ENCODE measurements around the gene SLC26A2.

DNA sequence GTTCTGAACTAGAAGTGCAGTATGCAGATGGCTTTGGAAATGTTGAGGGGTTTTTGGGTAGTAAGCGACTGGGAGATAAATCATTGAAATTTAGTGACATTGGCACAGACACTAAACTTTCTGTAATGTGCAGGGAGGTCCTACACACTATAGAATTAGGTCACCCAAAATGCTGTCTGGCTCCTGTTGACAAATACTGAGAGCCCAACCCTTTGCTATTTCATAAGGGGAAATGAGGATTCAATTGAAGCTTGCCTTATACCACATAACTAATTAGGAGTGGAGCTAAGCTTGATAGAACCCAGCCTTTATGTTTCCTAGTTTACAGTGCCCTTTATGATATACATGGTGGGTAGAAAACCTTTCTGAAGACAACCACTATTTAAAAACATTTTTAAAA, 62.6 kb downstream of the SLC26A2 start:
- TF ChIP-seq CTCF (IDR thresholded peaks at IDR 0.05) (no peak), POLR2A (IDR thresholded peaks at IDR 0.05) (no peak)

Measured in thyroid gland (tissue), 4 donors.